HPDE6-E6E7 (cell line): Measurements from ENCODE around the gene PEX3.

Experiments
- DNase-seq: peaks from one replicate; pipeline ENCODE4 v3.0.0; 2011; ENCODE audit warnings: missing footprints; ENCODE audit errors: extremely low spot score

The PEX3 gene, protein sequence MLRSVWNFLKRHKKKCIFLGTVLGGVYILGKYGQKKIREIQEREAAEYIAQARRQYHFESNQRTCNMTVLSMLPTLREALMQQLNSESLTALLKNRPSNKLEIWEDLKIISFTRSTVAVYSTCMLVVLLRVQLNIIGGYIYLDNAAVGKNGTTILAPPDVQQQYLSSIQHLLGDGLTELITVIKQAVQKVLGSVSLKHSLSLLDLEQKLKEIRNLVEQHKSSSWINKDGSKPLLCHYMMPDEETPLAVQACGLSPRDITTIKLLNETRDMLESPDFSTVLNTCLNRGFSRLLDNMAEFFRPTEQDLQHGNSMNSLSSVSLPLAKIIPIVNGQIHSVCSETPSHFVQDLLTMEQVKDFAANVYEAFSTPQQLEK

DNA sequence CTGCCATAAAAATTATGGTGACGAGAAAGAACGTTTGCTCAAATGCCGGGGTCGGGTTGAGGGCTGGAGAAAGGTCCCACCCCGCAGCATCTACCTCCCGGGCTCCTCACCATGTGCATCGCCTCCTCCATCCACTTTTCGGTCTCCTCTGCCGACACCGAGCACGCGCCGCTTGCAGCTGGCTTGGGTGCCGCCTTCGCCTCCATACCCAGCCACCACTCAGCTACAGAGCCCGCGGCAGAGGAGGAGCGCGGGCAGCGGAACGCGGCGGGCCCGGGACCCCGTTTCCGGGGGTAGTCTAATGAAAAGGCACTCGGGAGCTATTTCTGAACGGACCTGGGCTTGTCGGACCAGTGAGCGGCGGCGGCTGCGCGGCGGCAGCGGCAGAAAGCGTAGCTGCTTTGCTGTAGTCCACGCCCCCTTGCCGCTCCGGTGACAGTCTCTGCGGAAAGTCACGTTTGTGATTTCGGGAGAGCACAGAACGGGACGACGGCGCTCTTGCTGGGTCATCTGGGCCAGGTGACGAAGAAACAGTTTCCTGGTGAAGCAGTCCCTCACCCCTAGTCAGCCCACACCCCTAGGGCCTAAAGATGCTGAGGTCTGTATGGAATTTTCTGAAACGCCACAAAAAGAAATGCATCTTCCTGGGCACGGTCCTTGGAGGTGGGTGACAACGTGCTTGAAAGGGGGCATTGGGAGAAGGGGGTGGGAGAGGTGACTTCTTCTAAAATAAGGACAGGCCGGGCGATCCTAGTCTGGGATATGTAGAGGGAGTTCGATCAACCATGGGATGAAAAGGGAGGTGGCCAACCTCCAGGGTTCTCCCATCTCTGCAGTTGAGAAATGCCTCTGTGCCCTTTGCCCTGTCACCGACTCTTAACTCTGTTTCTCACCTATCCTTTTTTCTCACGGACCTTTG, at the start of gene PEX3, which contains the start of gene ADAT2:
Gene PEX3, plus strand, starts transcription at position 353 of the 919 bp plus-strand sequence. Its CDS starts 238 bp downstream, at position 591.
Gene ADAT2, minus strand, starts transcription at position 243 of the 919 bp plus-strand sequence. Its CDS starts 37 bp downstream, at position 206.
- peak; percentile 87 for DNase-seq

DNA sequence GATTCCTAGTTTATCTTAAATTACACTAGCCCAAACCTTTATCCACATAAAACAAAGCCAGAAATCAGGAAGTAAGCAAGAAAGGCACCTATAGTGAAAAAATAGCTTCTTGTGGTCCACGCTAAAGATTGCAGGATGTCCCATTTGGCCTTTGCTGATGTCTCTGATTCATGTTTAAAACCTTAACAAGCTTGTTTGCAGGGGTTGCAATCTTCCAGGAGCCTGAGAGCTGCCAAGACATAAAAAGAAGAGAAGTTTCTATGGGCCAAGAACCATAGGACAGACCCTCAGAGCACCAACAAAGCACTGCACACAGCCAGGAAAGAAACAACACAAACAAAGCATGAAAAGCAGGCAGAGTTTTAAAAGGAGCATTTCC, 49.5 kb upstream of the PEX3 start:
- DNase-seq: no peak

DNA sequence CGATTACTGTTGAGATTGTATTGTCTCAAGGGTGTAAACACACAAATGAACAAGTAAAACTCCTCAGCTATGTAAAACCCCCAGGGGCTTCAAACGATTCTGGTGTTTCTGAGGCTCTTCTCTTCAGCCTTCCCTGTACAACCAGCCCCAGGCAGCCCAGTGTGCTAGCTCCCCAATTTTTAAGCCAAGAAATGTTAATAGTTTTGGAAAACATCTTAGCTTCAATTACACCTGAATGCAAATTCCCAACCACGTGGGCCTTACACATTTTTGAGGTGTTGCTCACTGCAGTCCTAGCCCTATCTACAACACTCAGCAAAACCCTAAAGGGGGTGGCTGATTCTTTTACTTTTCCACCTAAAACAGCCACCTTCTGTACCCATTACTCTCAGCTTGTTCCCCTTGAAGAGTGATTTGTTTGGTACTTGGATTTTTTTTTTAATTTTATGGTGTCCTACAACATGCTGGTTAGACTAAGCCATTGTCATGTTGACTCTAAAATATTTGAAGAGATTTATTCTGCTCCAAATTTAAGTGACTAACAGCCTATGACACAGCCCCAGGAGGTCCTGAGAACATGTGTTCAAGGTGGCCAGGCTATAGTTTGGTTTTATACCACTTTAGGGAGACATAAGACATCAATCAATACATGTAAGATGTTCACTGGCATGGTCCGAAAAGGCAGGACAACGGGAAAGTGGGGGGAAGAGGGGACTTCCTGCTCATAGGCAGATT, 48.8 kb upstream of the PEX3 start:
- DNase-seq: no peak

DNA sequence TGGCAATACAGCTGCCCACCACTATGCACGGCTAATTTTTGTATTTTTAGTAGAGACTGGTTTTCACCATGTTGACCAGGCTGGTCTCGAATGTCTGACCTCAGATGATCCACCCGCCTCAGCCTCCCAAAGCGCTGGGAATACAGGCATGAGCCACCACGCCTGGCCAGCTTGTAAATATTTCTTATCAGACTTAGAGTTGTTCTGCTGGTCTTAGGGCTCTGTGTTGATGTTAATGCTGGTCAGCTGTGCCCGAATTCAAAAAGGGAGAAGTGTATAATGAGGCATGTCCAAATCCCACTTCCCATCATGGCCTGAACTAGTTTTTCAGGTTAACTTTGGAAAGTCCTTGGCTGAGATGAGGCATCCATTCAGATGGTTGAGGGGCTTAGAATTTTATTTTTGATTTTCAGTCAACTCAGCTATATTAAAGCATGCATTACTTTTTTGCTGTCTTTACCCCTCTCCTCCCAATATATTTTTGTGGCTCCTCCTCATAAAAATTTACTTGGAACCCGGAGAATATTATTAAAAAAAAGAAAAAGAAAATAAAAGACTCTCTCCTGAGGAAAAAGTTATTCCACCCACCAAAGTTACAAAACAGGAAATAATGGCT, 47.8 kb upstream of the PEX3 start:
- DNase-seq: no peak

DNA sequence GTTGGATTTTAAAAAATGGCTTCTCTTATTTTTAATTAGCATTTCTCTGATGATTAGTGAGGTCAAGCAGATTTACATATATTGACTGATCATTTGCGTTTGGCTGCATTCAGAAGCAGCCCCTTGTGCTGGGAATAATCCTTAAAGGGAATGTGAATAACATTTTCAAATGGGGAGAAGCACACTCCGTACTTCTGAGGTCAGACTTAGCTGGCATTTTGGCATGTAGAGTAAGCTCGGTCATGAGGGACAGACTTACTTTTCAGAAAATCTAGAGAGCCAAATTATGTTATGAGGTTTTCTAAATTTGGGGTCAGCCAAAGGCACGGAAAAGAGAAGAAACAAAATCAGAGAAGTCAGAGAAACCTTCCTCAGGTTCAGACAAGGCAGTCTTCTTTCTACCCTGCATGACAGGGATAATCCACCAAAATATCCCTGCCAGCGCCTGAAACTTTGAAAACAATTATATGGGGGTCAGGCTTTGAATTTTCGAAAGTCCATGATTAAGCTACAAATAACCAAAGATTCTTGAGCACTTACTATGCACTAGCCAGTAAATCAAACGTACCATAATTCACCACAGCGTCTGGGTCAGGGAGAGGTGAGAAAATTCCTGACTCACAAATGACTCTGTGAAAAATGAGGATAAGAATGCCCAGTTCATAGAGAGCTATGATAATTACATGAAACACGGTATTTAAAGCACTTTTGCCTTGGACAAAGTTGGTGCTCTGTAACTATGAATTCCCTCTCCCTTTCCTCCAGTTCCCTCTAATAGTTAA, 45.0 kb upstream of the PEX3 start:
- no peak for DNase-seq

DNA sequence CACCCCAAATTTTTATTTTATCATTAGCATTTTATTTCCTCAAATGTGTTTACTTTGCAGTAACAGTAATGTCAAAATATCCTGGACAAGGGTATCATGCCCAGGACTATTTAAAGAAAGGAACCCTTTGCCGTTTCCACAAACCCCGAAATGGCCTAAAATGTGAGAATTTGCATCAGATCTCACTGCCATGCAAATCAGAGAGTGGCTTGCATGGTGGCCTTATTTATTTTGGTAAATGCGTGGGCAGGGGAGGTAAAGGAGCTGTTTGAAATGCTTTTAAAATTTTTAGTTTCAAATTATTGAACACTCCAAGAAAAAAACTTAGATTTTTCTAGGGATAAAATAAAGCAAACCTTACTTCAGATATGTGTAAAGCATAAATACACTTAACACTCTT, 43.9 kb upstream of the PEX3 start:
- no peak for DNase-seq

DNA sequence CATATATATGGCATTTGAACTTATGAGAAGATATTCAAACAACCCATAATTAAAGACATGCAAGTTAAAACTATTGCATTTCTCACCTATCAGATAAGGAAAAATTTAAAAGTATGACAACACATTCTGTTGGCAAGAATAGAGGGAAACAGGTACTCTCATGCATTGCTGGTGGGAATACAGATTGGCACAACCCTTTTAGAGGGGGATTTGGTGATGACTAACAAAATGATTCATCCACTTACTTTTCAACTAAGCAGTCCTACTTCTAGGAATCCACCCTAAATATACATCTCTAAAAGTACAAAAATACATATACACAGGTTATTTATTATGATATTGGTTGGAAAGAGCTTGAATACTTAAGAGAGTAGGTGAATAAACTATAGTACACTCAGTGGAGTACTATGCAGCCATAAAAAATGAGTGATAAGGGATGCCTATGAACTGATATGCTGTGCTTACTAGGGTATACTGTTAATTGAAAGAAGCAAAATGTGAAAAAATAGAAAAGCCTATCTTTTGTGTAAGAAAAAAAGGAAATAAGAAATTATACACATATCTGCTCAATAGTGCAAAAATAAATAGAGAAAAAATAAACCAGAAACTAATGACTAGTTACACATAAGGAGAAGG, 42.3 kb upstream of the PEX3 start:
- no peak for DNase-seq

DNA sequence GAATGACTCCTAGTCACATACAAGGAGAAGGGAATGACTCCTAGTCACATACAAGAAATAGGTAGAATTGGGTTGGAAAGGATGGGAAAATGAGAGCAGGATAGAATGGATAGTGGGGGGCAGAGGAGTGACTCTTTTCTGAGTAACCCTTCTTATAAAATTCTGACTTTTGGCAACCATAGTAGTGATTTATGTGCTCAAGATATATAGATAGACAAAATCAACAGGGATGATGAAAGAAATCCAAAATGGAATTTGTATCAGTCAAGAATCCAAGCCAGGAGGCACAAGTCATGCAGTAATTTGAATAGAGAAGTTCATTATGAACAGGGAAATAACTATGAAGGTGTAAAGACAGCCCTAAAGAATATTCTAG, 41.8 kb upstream of the PEX3 start:
- DNase-seq: no peak

DNA sequence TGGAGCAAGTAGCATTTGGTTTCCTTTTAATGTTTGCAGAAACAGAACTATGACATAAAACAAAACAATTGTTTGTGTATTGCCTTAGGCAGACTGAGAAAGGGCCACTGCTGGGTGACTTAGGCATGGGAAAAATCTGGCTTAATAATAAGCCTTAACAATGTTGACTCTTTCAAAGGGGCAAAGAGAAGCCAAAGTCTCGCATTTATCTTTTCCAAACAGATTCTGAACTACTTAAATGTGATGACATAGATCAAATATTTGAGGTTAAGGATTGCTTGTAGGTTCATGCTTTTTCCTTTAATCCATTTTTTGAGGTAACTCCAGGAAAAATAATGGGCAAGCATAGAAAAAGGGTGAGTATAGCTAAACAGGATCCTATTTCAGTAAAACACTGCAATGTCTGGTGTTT, 39.7 kb upstream of the PEX3 start:
- peak; percentile 64 for DNase-seq

DNA sequence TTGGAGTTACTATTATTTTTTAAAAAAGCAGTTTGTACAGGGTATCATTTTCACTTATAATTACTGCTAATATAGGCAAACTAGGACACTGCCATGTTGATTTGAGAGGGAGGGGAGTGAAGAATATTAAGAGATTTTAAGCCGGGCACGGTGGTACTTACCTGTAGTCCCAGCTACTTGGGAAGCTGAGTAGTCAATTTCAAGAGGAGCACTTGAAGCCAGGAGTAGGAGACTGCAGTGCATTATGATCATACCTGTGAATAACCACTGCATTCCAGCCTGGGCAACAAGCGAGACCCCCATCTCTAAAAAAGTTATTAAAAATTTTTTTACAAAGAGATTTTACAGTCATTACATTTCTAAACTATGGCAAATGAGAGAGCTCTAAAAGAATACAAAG, 35.8 kb upstream of the PEX3 start:
- DNase-seq: no peak

DNA sequence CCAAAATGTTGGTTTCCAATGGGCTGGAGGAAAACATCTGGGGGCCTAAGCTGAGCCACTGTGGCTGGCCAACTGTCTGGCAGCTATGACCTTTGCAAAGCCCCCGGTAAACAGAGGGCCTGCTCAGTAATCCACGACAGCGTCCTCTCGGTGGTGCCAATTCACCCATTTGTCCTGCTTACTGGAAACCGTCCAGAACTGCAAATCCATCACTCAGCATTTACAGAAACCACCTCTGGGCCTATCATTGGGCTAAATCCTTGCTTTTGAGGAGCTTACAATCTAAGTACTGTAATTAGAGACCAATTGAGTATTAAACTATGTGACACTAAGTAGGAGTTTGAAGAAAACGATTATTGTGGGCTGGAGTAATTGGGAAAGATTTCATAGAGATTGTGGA, 31.1 kb upstream of the PEX3 start:
- DNase-seq: no peak

DNA sequence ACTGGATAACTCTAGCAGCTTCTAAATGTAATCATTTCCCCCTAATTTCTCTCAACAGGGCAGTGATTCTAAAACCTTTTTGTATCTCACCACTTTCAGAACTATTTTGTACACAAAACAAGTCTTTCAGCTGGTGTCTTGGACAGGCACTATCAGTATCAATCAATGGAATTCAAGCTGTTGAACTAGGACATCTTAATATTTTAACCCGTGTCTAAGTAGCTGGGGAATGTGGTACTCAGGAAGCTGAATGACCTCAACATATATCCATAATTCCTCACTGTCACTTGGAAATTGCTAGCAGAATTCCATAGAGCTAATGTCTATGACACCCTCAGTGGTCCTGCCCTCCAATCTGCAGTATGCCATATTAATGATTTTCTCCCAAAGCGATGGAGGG, 24.6 kb upstream of the PEX3 start:
- DNase-seq: no peak

DNA sequence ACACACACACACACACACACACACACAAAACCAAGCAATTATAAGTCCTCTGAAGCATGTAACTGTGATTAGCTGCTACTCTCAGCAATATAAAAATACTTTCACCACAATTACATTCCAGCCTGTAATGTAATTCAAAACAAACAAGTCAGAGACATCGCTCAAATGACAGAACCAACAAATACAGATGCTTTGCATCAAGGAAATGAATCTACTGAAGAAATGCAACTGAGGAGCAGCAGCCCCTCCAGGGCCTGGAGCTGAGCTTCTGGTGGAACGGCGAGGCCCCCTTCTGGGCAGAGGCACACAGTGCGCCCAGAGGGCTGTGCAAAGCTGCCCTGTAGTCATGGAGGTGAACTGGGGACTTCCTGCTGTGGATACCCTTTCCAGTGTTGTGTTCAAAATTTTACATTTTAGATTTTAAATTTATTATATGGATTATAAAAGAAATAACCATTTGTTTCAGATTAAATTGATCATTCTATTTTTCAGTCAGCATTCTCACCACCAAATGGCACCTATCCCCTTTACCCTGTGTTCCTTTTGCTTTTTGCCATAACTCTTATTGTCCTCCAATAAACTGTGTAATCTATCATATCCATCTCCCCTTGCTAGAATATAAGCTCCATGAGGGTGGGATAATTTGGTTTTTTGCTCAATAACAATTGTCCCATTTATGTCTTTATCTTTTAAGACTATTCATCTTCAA, 23.3 kb upstream of the PEX3 start:
- DNase-seq: peak; percentile 67

DNA sequence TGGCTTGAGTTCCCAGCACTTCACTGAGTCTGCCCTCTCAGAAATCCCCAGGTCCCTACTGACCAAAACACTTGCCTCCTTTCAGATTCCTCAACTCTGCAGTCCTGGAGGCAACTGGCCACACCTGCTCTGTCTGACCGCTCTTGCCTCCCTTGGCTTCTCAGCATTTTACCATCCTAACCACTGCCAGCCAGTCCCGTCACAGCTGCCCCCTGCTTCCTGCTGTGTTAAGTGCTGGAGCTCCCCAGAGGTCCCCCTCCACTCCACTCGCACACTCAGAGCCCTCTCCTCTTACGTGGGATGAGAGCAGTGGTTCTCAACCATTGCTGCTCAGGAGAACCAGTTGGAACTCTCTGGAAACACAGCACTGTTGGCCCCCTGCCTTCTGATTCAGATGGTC, 20.6 kb upstream of the PEX3 start:
- DNase-seq: no peak

DNA sequence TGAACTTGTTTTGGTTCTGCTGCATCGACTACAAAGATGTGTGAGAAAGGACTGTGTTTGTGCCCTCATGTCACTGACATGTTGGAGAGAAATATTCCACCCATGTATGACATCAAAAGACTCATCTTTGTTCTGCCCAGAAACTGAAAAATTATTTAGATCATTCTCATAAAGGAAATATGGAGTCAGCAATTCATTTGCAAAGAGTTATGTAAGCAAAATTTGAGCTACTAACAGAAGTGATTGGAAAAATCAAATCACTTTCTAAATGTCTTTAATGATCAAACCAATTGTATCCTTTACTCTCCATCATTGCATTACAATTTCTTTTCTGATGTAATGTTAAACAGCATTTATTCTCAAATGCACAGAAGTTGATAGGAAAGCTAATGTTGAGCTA, 19.4 kb upstream of the PEX3 start:
- no peak for DNase-seq

DNA sequence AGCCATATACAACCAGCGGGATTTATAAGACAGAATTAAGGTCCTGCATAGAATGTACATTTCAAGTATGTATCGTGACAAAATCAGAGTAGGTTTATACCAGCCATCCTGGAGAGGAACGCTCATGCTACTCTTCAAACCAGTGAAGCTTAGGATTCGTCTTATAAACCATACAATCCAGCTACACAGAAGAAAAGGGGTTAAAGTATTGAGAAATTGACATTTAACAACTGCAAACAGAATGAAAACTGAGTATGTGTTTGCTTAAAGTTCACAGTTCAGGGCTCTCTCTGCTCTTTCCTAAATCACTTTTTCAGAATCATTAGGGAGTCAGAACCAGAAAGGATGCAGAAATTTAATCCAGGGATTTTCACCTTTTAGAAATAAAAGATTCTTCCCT, 18.0 kb upstream of the PEX3 start:
- DNase-seq: no peak

DNA sequence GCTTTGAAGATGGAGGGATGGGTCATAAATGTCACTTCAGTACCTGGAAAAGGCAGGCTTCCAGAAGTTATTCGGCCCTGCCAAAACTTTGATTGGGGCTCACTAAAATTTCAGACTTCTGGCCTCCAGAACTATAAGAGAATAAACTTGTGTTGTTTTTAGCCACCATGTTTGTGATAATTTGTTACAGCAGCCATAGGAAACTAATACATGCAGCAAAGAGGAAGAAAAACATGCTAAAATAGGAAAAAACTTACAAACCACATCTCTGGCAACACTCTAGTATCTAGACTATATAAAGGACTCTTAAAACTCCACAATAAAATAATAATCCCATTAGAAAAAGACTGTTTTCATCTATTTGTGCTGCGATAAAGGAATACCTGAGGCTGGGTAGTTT, 9.6 kb upstream of the PEX3 start:
- DNase-seq: no peak

DNA sequence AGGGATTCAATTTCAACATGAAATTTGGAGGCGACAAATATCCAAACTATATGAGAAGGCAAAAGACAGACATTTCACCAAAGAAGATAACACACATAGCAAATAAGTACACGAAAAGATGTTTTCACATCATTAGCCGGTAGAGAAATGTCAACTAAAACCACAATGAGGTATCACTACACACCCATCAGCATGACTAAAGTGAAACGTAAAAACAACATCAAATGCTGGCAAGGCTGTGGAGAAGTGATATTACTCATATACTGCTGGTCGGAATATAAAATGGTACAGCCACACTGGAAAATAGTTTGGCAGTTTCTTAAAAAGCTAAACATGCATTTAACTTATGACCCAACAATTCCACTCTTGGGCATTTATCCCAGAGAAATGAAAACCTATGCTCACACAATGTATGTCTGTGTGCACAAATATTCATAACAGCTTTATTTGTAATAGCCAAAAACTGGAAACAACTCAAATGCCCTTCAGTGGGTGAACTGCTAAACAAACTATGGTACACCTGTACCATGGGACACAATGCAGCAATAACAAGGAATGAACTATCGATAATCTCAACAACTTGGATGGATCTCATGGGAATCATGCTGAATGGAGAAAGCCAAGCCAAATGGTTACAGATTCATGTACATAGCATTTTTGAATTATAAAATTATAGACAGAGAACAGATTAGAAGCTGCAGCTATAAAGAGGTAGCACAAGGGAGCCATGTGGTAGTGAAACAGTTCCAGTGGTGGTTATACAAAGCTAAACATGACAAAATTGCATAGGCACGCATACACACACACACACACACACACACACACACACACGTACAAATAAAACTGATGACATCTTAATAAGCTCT, 8.7 kb upstream of the PEX3 start:
- no peak for DNase-seq

DNA sequence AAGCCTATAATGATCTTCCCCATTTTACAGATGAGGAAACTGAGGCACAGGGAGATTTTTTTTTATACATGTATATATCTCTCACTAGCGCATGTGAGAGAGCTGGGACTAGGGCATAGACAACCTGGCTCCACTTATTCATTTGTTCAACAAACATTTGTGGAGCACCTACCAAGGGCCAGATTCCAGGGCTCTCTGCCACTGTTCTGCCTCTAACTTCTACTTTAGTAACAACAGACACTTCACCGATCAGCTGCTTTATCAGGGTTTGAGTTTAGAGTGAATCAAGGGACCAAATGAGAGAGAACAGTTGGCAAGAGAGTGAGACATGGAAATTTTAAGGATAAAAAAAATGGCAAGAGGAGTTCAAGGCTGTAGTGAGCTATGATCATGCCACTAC, 7.5 kb upstream of the PEX3 start:
- no peak for DNase-seq
